Fibroblast of the aortic adventitia (primary cell): ENCODE measurements around the gene LDLRAD3. TPM values are rescaled to one million over a fixed set of nuclear protein-coding genes. Genes with fewer than 3 reads are reported as not detected.

Experiments
- DNase-seq: peaks from one replicate; pipeline ENCODE4 v3.0.0-alpha.2; 2010; ENCODE audit warnings: low read depth
- H3K4me3 ChIP-seq: 2 replicates; pipeline ENCODE4 v1.5.1; 2011; ENCODE audit warnings: low read depth, mild to moderate bottlenecking, control low read depth, low read length, moderate library complexity
- CTCF ChIP-seq: IDR thresholded peaks from 2 replicates; pipeline ENCODE4 v1.5.1; 2011; ENCODE audit warnings: mild to moderate bottlenecking, low read length, control low read depth, inconsistent platforms; ENCODE audit not compliant: insufficient read depth
- small RNA-seq: library from RNA; depleted of rRNA; stranded (forward); fragments of <200 nt; gene quantifications from one replicate; pipeline ENCODE3, GENCODE V24; 2012
- total RNA-seq: library from RNA; depleted of rRNA; stranded (reverse); fragments of >200 nt; gene quantifications from 2 replicates; pipeline ENCODE4 v1.2.3, GENCODE V29; 2012; ENCODE audit warnings: low replicate concordance

The LDLRAD3 gene
- total RNA-seq, 1 donor: 10.8 TPM

GRCh38 chr11:36278531-36279282 lies 334.8 kb downstream of the LDLRAD3 start:
- no peak for DNase-seq
- no peak overlapping the region for H3K4me3 ChIP-seq
- TF ChIP-seq CTCF: no peak

GRCh38 chr11:36280531-36280930 lies 336.7 kb downstream of the LDLRAD3 start:
- no peak overlapping the region for H3K4me3 ChIP-seq
- no peak for DNase-seq
- no peak for TF ChIP-seq CTCF

Small RNAs within 50 kb of the gene (small RNA-seq; reads per million reads assigned to genes)
- gene MIR3973: not detected
